HepG2 (cell line): Measurements from ENCODE around the gene NEU1. TPM values are rescaled to one million over a fixed set of nuclear protein-coding genes. Genes with fewer than 3 reads are reported as not detected.

Source experiments
- AKNA ChIP-seq: sonication (generic); formaldehyde crosslinking; IDR thresholded peaks from 2 replicates; pipeline ENCODE4 v1.4.0; 2020; ENCODE audit warnings: missing genetic modification reagents, borderline replicate concordance
- ARNT2 ChIP-seq: sonication (generic); formaldehyde crosslinking; IDR thresholded peaks from 2 replicates; pipeline ENCODE4 v1.8.0; 2022; ENCODE audit warnings: mild to moderate bottlenecking, low read depth, missing genetic modification reagents, moderate library complexity
- GABPB1 ChIP-seq: IDR thresholded peaks from 2 replicates; pipeline ENCODE4 v1.6.1; 2016; ENCODE audit warnings: mild to moderate bottlenecking, missing genetic modification reagents, moderate library complexity, missing compliant biosample characterization
- HNF1B ChIP-seq: sonication (generic); formaldehyde crosslinking; IDR thresholded peaks from 2 replicates; pipeline ENCODE4 v1.5.1; 2020; ENCODE audit warnings: mild to moderate bottlenecking, moderate library complexity, missing genetic modification reagents
- ISX ChIP-seq: sonication (generic); formaldehyde crosslinking; conservative IDR thresholded peaks from 2 replicates; pipeline ENCODE4 v1.5.0; 2020; ENCODE audit warnings: missing genetic modification reagents
- MAFK ChIP-seq, 2 experiments: IDR thresholded peaks in 1 of 2; conservative IDR thresholded peaks in 1 of 2; 2 replicates each; pipeline ENCODE4 v1.6.1; 2011; ENCODE audit warnings: improper control_type of control experiment in 2 of 2, low read length in 2 of 2
- NPAS2 ChIP-seq: sonication (generic); formaldehyde crosslinking; IDR thresholded peaks from 2 replicates; pipeline ENCODE4 v1.8.0; 2022; ENCODE audit warnings: mild to moderate bottlenecking, missing genetic modification reagents, borderline replicate concordance
- PBX2 ChIP-seq: IDR thresholded peaks from 2 replicates; pipeline ENCODE4 v1.6.1; 2016; ENCODE audit warnings: control low read depth
- ZKSCAN5 ChIP-seq: sonication (generic); formaldehyde crosslinking; IDR thresholded peaks from 2 replicates; pipeline ENCODE4 v1.5.1; 2020; ENCODE audit warnings: mild to moderate bottlenecking, missing genetic modification reagents
- ZNF138 ChIP-seq: sonication (generic); formaldehyde crosslinking; IDR thresholded peaks from 2 replicates; pipeline ENCODE4 v1.5.0; 2020; ENCODE audit warnings: mild to moderate bottlenecking, low read depth, missing genetic modification reagents
- ZNF331 ChIP-seq: sonication (generic); formaldehyde crosslinking; IDR thresholded peaks from 2 replicates; pipeline ENCODE4 v1.4.0; 2020; ENCODE audit warnings: missing genetic modification reagents
- ZNF343 ChIP-seq: sonication (generic); formaldehyde crosslinking; IDR thresholded peaks from 2 replicates; pipeline ENCODE4 v1.4.0; 2020; ENCODE audit warnings: mild to moderate bottlenecking, missing genetic modification reagents
- ZNF510 ChIP-seq: sonication (generic); formaldehyde crosslinking; IDR thresholded peaks from 2 replicates; pipeline ENCODE4 v1.4.0; 2020; ENCODE audit warnings: low read depth, mild to moderate bottlenecking, missing genetic modification reagents
- ZNF704 ChIP-seq: sonication (generic); formaldehyde crosslinking; IDR thresholded peaks from 2 replicates; pipeline ENCODE4 v1.8.1; 2023; ENCODE audit warnings: mild to moderate bottlenecking, inconsistent platforms, moderate library complexity, missing genetic modification reagents, borderline replicate concordance
- ZNF788 ChIP-seq: sonication (generic); formaldehyde crosslinking; IDR thresholded peaks from 2 replicates; pipeline ENCODE4 v1.5.0; 2020; ENCODE audit warnings: mild to moderate bottlenecking, missing genetic modification reagents, borderline replicate concordance
- polyA plus RNA-seq, 8 experiments: library from polyadenylated mRNA; depleted of rRNA in 3 of 8; stranded (reverse) in 7 of 8; unstranded in 1 of 8; fragments of >200 nt; fragmentation: Illumina TruSeq in 4 of 8; extraction: Trizol in 4 of 8; gene quantifications; 2 replicates each; pipeline versions ENCODE4 v1.2.1 to v1.2.3, GENCODE V29; 2011 to 2016; ENCODE audit warnings: low read depth in 4 of 8, missing spikeins in 1 of 8, mixed read lengths in 1 of 8; ENCODE audit not compliant: insufficient read depth in 1 of 8
- total RNA-seq, 5 experiments: library from RNA; depleted of rRNA; stranded (reverse); fragments of >200 nt; fragmentation: Illumina TruSeq; extraction: Trizol; gene quantifications; 2 replicates each; pipeline ENCODE4 v1.2.3, GENCODE V29; 2016; ENCODE audit warnings: low read depth in 1 of 5
- TF ChIP-seq, protein P1 (sequence below): sonication (generic); formaldehyde crosslinking; IDR thresholded peaks from 2 replicates; pipeline ENCODE4 v1.8.1; 2022; ENCODE audit warnings: low read depth, mild to moderate bottlenecking, missing genetic modification reagents

Gene NEU1
- total and polyA plus RNA-seq, 2 of the 13 experiments (the other 11 are each of a cell fraction or from before 2014, with no cell fraction given) = 215 to 297 TPM

- TF ChIP-seq PBX2 (CRISPR knock-in tag) (no peak), ZKSCAN5 (CRISPR knock-in tag) (no peak), ZNF331 (CRISPR knock-in tag) (0 out of 2 replicates have a peak, but pooled peaks have one; percentile 42), GABPB1 (CRISPR knock-in tag) (peak; percentile 79), ZNF788 (CRISPR knock-in tag) (peak; percentile 40; the same call in 1 of the 2 replicates), ARNT2 (peak; percentile 78; the same call in 1 of the 2 replicates), ZNF343 (CRISPR knock-in tag) (no peak), ZNF510 (CRISPR knock-in tag) (no peak), ZNF138 (CRISPR knock-in tag) (no peak), NPAS2 (CRISPR knock-in tag) (no peak), HNF1B (CRISPR knock-in tag) (no peak; the same call in none of the 2 replicates), ISX (CRISPR knock-in tag) (no peak), ZNF704 (no peak), MAFK (conservative IDR thresholded peaks at IDR 0.05 in 1 of 2, IDR thresholded peaks at IDR 0.05 in 1 of 2; ENCODE audit: low read length in 2 of 2) (no peak), AKNA (no peak)
- TF ChIP-seq, protein P1, sequence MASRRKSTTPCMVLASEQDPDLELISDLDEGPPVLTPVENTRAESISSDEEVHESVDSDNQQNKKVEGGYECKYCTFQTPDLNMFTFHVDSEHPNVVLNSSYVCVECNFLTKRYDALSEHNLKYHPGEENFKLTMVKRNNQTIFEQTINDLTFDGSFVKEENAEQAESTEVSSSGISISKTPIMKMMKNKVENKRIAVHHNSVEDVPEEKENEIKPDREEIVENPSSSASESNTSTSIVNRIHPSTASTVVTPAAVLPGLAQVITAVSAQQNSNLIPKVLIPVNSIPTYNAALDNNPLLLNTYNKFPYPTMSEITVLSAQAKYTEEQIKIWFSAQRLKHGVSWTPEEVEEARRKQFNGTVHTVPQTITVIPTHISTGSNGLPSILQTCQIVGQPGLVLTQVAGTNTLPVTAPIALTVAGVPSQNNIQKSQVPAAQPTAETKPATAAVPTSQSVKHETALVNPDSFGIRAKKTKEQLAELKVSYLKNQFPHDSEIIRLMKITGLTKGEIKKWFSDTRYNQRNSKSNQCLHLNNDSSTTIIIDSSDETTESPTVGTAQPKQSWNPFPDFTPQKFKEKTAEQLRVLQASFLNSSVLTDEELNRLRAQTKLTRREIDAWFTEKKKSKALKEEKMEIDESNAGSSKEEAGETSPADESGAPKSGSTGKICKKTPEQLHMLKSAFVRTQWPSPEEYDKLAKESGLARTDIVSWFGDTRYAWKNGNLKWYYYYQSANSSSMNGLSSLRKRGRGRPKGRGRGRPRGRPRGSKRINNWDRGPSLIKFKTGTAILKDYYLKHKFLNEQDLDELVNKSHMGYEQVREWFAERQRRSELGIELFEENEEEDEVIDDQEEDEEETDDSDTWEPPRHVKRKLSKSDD (CRISPR knock-in tag) = 0 out of 2 replicates have a peak, but pooled peaks have one; percentile 41
These were observed 47.4 kb downstream of the NEU1 start, which contains the start of the genes HSPA1A and HSPA1L (continued) for GRCh38 chr6:31815025-31815838.
